GM19035 (cell line): Measurements from ENCODE around the gene UFL1.
A peak's percentile ranks its signal among the peaks of the same experiment; 100 is the strongest.
"Not testable (repeated sequence)": the region's sequence is repeated elsewhere in the genome, so short reads cannot be mapped to it uniquely, and the experiment has no call there.

ENCODE experiments used
- ATAC-seq: cut with Tn5 transposase; IDR thresholded peaks from one replicate; pipeline ENCODE4 v1.9.1; 2021; ENCODE audit not compliant: unreplicated experiment

The UFL1 gene

DNA sequence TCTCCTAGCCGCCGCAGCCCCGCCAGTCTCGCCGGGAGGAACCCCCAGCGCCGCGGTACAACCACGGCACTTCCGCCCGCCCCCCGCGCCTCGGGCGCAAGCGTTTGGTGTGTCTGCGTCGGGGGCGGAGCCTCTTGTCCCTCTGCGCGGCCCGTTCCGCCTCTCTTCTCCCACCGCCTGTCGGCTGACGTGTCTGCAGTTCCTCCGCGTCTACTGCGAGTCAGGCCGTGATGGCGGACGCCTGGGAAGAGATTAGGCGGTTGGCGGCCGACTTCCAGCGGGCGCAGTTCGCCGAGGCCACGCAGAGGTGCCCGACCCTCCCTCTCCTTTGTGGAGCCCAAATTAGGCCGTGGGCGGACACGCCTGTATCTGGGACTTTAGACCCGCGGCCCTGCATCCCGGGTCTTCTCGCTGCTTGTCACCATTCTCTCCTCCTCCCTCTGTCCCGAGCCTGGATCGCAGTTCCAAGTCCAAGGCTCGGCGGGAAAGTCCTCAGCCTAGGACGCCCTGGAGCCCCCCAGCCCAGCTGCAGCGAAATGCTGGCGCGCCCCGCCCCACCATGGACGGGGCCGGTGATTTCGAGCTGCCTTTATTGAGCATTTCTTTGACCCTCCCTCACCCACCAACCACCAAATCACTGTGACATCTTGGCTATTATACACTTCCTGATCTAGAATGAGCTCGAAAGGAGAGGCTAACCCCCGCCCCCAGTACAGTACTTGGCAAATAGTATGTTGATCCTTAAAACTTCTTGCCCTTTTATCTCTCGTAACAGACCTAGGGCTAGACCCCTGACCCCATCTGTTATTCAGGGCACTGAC, at the start of gene UFL1:
Gene UFL1, plus strand, starts transcription at position 163 of the 821 bp plus-strand sequence. Its CDS starts 68 bp downstream, at position 231.
- ATAC-seq = peak; percentile 97

DNA sequence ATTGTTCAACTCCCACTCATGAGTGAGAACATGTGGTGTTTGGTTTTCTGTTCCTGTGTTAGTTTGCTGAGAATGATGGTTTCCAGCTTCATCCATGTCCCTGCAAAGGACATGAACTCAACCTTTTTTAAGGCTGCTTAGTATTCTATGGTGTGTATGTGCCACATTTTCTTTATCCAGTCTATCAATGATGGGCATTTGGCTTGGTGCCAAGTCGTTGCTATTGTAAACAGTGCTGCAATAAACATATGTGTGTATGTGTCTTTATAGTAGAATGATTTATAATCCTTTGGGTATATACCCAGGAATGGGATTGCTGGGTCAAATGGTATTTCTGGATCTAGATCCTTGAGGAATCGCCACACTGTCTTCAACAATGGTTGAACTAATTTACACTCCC, 49.3 kb upstream of the UFL1 start:
- not testable (repeated sequence) for ATAC-seq

DNA sequence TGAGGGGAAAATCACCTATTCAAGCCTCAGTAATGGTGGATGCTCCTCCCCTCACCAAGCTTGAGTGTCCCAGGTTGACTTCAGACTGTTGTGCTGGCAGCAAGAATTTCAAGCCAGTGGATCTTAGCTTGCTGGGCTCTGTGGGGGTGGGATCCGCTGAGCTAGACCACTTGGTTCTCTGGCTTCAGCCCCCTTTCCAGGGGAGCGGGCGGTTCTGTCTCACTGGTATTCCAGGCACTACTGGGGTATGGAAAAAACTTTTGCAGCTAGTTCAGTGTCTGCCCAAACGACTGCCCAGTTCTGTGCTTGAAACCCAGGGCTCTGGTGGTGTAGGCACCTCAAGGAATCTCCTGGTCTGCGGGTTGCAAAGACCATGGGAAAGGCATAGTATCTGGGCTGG, 42.9 kb upstream of the UFL1 start:
- ATAC-seq = no peak

DNA sequence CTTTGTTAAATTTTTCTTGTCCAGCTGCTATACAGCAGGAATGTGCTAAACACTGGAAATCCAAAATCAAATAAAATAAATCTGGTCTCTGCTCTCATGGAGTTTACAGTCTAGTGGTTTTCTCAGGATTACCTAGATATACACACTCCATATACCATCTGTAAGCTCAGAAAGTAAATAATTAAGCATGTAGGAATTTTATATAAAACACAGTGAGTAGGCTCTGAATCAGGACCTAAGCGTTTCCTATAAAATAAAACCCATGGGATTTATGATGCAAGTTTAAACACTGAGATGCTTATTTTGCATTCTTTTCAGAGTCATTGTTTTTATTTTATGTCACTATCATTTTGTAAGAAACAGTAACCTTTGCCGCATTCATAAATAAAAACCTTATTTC, 29.7 kb upstream of the UFL1 start:
- no peak for ATAC-seq

DNA sequence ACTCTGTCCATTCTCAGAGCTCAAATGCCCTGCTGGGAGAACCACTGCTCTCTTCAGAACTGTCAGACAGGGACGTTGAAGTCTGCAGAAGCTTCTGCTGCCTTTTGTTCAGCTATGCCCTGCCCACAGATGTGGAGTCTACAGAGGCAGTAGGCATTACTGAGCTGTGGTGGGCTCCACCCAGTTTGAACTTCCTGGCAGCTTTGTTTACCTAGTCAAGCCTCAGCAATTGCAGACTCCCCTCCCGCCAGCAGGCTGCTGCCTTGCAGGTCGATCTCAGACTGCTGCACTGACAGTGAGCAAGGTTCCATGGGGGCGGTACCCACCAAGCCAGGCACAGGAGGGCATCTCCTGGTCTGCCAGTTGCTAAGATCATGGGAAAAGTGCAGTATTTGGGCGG, 21.8 kb upstream of the UFL1 start:
- no peak for ATAC-seq

DNA sequence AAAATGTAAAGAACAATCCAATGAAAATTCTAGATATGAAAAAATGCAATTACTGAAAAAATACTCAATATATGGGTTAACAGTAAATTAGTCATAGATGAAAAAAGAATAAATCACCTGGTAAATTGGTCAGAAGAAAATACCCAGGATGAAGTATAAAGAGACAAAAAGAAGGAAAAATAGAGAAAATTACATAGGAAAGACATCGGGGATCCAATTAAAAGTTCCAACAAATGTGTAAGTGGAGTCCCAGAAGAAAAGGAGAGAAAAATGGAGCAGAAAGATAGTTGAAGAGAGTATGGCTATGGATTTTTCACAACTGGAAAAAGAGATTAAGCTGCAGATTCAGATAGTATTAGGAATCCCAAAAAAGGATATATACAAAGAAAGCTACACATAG, 18.7 kb upstream of the UFL1 start:
- ATAC-seq = no peak

DNA sequence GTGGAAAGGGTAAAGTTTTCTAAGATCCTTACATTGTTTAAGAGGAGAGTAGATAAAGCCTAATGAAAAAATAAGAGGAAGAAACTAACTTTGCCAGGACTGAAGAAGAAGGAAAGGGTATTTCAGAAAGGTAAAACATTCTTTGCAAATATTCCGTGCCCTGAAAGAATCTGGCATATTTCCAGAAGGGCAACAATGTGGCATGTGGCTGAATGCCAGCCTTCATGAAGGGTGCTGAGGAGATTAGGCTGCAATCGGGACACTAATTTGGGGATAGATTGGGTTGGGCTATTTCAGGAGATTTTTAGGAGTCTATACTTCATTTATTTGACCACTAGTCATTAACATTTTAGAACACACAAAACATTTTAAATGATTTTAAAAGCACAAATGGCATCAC, 16.2 kb upstream of the UFL1 start:
- ATAC-seq = no peak

DNA sequence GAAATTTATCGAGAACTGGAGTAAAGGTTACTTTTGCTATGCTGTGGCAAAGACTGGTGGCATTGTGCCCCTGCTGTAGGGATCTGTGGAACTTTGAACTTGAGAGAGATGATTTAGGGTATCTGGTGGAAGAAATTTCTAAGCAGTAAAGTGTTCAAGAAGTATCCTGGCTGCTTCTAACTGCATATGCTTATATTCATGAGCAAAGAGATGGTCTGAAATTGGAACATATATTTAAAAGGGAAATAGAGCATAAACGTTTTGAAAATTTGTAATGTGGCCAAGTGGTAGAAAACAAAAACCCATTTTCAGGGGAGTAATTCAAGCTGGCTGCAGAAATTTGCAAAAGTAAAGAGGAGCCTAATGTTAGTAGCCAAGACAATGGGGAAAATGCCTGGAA, 12.3 kb upstream of the UFL1 start:
- no peak for ATAC-seq

DNA sequence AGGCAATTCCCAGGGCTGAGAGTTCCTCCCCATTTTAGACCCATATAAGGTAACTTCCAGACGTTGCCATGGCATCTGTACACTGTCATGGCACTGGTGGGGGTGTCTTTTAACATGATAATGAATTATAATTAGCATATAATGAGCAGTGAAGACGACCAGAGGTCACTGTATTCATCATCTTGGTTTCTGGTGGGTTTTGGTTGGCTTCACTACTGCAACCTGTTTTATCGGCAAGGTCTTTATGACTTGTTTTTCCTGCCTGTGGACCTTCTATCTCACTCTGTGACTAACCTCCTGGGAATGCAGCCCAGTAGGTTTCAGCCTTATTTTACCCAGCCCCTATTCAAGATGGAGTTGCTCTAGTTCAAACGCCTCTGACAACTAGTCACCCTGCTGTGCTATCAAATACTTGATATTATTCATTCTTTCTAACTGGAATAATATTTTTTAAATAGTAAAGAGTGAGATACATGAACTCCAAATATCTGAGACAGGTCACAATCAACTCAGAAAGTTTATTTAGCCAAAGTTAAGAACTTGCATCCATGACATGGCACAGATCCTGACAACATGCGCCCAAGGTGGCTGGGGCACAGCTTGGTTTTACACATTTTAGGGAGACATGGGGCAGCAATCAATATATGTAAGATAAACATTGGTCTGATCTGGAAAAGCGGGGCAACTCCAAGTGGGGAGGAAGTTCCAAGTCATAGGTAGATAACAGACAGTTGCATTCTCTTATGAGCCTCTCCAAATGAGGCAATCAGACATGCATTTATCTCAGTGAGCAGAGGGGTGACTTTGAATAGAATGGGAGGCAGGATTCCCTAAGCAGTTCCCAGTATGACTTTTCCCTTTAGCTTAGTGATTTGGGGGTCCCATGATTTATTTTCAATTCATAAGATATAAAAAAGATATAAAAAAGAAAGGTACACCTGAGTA, 1.2 kb upstream of the UFL1 start:
- ATAC-seq = no peak

DNA sequence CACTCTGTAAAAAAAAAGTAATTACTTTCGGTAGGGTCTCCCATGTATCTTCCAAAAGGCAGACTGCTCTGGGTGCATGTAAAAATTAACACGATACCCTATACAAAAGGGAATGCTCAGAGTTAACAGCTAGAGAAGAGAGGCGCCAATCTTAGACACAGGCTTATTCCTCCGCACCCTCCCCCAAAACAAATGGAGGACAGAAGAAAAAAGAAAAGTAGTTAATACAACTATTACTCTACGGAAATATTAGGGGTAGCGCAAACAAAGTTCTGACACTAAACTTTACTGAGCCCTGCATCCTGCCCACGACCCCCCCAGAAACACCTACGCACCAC, 331 bp upstream of the UFL1 start:
- peak; percentile 21 for ATAC-seq

DNA sequence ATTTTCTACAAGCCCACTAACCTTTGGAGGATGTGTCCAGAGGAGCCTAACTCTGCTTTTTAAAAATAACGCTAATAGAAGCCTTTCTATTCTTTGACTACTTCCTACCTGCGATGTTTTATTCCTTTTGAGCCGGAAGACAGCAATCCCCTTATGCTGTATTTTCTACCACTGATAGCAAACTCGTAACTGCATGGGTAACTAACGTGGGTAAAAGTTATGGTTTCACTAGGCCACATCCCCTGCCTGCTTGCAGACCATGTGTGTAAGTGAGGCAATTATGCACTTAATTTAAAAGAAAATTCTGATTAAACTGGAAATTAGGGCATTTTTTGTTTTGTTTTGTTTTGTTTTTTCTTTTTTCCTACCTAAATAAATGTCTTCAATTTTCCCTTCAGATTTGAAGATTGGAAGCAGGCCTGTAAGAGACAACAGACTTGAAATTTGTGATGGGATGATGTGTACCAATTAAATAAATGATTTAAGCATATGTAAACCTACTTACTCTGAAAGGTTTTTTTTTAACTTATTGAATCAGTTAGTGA, 931 bp downstream of the UFL1 start:
- peak; percentile 27 for ATAC-seq

DNA sequence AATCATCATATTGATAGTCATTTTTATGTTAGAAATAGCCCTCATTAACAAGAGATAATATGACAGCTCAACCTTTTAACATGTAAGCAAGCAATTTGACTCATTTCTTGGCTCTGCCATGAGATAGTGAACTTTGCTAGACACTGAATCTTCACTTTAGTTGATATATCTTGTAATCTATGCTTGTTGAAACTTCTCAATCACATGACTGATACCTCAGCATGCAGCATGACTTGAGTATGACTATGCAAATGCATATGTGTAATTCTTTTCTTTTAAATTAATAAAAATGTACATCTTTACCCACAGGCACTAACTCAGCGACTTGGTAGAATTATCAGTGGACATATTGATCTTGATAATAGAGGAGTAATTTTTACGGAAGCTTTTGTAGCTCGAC, 6.6 kb downstream of the UFL1 start:
- ATAC-seq = no peak

DNA sequence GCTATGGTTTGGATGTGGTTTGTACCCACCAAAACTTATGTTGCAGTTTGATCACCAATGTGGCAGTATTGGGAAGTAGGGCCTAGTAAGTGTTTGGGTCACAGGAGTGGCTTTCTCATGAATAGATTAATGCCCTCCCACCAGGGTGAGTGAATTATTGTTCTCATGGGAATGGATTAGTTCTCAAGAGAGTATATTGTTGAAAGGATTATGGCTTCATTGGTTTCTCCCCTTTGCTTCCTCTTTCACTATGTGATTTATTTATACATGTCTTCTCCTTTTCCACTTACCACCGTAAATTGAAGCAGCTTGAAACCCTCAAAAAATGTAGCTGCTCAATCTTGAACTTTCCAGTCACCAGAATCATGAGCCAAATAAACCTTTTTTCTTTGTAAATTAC, 10.8 kb downstream of the UFL1 start:
- no peak for ATAC-seq

DNA sequence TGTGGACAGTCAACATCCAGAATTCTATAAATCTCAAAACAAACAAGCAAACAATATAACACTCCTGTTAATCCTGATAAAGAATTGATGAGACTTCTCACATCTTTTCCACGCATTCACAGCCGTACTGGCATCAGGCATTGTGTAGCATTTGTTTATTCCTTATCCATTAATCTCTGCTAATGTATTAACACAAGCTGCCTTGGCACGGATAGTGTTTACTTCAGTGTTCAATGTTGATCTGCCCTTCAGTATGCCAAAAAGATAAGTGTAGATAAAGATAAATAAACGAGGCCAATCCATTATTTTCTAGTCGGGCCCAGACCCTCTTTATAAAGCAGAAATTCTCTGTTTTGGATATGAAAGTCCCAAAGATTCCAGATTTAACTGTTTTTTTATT, 16.1 kb downstream of the UFL1 start:
- no peak for ATAC-seq

DNA sequence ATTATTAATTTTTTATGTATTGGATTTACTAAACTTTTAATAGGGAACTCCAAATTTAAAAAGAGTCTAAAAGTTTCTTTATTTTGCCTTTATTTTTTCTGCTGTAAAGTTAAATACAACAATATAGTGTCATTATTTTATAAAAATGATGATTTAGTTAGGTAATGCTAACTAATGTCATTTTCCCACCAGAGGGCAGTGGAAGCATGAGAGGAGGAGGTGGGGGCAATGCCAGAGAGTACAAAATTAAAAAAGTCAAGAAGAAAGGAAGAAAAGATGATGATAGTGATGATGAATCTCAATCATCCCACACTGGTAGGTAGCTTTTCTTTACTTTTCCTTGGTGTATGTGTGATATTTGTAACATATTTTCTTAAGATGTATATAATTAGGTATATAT, 21.1 kb downstream of the UFL1 start:
- ATAC-seq = no peak

DNA sequence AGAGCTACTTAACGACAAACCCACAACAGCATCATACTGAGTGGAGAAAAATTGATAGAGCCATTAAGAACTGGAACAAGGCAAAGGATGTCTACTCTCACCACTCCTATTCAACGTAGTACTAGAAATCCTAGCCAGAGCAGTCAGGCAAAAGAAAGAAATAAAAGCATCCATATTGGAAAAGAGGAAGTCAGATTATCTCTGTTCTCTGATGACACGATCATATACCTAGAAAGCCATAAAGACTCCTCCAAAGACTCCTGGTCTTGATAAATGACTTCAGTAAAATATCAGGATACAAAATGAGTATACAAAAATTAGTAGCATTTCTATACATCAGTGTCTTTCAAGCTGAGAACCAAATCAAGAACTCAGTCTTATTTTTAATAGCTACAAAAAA, 24.3 kb downstream of the UFL1 start:
- no peak for ATAC-seq

DNA sequence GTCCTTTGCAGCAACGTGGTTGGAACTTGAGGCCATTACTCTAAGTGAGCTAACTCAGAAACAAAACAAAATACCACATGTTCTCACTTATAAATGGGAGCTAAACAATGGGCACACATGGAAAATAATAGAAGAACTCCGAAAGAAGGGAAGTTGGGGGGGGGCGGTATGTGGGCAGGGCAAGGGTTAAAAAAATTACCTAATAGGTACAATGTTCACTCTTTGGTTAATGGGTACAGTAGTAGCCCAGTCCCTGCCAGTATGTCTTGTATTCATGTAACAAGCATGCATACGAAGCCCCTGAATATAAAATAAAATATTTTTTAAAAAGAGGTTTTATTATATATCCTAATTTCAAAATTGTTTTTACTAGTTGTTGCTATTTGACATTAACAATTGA, 26.0 kb downstream of the UFL1 start:
- no peak for ATAC-seq

DNA sequence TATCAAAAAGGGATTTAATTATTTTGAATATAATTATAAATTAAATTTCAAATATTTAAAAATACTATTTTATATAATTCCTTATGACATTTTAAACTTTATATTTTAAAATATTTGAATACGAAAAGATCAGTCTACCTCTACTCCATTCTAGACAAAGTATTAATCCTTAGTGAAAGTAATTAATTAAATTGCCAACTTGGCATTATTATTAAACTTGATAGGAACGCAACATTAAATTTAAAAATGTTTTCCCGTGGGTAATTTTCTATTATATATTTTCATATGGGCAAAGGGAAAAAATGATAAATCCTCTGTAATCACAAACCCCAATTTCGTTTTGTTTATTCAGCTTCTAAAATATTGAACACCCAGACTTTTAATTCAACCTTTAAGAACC, 33.0 kb downstream of the UFL1 start:
- ATAC-seq = no peak

DNA sequence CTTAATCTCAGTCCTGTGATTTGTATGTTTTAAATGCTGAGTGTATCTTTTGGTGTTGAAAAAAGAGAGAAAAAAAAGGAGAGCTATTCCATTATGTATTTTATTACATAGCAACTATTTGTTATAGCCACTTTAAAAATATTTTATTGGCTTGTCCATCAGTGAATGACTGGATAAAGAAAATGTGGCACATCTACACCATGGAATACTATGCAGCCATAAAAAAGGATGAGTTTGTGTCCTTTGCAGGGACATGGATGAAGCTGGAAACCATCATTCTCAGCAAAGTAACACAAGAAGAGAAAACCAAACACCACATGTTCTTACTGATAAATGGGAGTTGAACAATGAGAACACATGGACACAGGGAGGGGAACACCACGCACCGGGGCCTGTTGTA, 38.1 kb downstream of the UFL1 start:
- not testable (repeated sequence) for ATAC-seq

DNA sequence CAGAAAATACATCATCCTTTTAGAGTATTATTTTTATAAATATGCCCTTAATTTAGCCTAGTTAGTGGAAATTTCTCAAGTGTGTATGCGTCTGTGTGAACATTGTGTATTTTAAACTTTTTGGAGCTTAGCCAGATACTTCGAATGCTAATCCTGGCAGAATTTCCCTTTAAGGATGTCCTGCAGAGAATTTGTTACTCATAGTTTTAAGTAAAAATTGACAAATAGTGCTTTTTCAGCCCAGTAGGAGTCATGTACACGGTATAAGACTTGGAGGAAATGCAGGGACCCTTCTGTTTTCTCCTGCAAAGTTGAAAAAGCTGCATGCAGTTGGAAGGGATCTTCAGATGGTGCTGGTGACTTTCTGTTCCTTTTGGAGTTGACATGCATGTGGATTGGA, 41.3 kb downstream of the UFL1 start, which contains the start of gene FHL5:
Gene FHL5, plus strand, starts transcription at position 243 of the 400 bp plus-strand sequence. CDS start 40,486 bp downstream, outside the sequence.
- no peak for ATAC-seq

DNA sequence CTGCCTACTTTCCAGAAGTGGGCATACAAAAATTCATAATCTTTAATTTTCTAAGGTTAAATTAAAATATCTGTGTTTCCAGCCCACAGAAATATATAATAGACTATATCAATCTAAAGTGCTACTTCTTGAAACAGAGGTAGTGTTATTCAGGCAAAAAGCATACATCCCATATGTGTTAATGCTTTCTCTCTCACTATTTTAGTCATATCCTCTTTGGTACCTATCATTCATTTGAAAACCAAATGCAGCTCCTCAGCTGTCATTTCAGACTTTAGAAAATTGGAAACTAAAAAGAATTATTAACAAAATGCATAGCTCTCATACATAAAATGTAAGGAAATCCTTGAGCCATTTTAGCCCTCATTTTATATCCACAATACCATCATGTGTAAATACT, 42.2 kb downstream of the UFL1 start:
- no peak for ATAC-seq

DNA sequence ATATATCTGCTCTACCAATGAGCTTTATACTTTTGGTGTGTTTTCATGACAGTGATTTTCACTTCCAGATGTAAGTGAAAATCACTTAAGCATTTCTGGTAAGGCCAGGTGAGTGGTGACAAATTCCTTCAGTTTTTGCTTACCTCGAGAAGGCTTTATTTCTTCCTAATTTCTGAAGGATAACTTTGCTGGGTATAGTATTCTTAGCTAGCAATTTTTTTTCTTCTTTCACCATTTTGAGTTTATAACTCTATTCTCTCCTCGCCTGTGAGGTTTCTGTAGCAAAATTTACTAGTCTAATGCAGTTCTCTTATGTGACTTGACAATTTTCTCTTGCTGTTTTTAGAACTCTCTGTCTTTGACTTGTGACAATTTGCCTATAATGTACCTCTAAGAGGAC, 48.4 kb downstream of the UFL1 start:
- ATAC-seq = no peak
